ENCODE data around the gene SLC6A3. TPM values are rescaled to one million over a fixed set of nuclear protein-coding genes. Genes with fewer than 3 reads are reported as not detected.
A peak's percentile ranks its signal among the peaks of the same experiment; 100 is the strongest.

Gene SLC6A3
- total and polyA plus RNA-seq, 7 donors: under 0.01 to 0.01 TPM; not detected in 5

DNA sequence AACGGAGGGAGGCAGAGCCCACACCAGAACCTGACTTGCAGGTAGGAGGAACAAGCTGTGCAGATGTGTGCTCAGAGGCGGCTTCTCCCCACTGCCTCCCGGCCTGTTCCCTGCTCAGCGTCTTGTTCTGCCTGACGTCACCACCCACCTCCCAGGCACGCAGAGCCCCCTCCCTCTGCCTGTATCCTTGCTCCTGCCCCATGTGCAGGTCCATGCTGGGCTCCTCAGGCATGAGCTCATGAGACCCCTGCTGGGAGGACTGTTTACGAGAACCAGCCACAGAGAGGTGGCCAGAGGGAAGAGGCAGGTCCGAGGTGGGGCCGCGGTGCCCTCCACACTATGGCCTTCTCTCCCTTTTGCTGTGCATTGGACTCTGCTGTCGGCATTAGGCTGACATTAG is 45.5 kb downstream of the SLC6A3 start:
- Histone ChIP-seq H3K27ac (no peak overlapping the region), H3K36me3 (ENCODE audit: insufficient read depth in 1 of 2, low read depth in 1 of 2) (no peaks in the 10 kb centered on the region), H3K9me3 (no peaks in the 10 kb centered on the region), H3K4me1 (no peaks in the 10 kb centered on the region), H3K4me3 (no peak overlapping the region), H3K27me3 (ENCODE audit: insufficient read depth in 3 of 3, low read length in 2 of 3) (peaks cover 0 to 44% (median 2%) of the 10 kb centered on the region in 3 donors)
- peak in 1 of 2 donors; percentile 33 for DNase-seq
- TF ChIP-seq, protein P1, sequence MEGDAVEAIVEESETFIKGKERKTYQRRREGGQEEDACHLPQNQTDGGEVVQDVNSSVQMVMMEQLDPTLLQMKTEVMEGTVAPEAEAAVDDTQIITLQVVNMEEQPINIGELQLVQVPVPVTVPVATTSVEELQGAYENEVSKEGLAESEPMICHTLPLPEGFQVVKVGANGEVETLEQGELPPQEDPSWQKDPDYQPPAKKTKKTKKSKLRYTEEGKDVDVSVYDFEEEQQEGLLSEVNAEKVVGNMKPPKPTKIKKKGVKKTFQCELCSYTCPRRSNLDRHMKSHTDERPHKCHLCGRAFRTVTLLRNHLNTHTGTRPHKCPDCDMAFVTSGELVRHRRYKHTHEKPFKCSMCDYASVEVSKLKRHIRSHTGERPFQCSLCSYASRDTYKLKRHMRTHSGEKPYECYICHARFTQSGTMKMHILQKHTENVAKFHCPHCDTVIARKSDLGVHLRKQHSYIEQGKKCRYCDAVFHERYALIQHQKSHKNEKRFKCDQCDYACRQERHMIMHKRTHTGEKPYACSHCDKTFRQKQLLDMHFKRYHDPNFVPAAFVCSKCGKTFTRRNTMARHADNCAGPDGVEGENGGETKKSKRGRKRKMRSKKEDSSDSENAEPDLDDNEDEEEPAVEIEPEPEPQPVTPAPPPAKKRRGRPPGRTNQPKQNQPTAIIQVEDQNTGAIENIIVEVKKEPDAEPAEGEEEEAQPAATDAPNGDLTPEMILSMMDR (IDR thresholded peaks at IDR 0.05): no peak
- no peak for ATAC-seq
- WGBS, 3 donors: 70 to 74% (median 73%) methylated on average over 10 to 11 of the region's 11 CpGs
- intact Hi-C loops (cut with DNase I): no loop called here

DNA sequence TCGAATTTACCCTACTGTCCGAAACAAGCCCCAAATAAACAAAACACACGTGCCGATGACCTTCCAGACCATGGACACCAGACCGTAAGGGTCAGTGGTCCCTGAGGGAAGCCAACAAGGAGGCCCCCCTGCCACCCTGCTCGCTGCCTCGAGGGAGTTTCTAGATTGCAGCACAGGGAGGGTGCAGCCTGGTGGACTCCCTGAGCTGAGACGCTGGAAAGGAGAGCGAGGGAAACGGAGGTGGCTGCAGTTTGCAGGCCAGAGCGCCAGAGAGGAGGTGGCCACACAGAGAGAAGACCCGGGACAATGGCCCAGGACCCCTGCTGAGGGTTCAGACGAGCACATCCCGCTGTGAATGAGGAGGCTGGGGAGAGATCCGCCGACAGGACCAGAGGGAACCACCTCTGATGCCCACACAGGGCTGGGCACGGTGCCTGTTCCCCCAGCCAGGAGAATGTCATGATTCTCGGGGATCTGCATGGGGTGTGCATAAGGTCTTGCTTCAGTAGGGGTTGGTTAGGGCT is 48.9 kb downstream of the SLC6A3 start:
- H3K27ac ChIP-seq: no peak overlapping the region
- no peaks in the 10 kb centered on the region for H3K36me3 ChIP-seq (ENCODE audit: insufficient read depth in 1 of 2, low read depth in 1 of 2)
- peaks cover 3 to 65% (median 13%) of the 10 kb centered on the region in 3 donors for H3K27me3 ChIP-seq (ENCODE audit: insufficient read depth in 3 of 3, low read length in 2 of 3)
- WGBS, 3 donors: 53 to 57% (median 54%) methylated on average over 18 of the region's 18 CpGs
- DNase-seq (peak in 1 of 2 donors; percentile 14), ATAC-seq (no peak)
- intact Hi-C loops (cut with DNase I): no loop called here
- TF ChIP-seq, protein P1 (IDR thresholded peaks at IDR 0.05): no peak
- H3K4me1 ChIP-seq: no peaks in the 10 kb centered on the region
- H3K9me3 ChIP-seq: no peaks in the 10 kb centered on the region
- no peak overlapping the region for H3K4me3 ChIP-seq

DNA sequence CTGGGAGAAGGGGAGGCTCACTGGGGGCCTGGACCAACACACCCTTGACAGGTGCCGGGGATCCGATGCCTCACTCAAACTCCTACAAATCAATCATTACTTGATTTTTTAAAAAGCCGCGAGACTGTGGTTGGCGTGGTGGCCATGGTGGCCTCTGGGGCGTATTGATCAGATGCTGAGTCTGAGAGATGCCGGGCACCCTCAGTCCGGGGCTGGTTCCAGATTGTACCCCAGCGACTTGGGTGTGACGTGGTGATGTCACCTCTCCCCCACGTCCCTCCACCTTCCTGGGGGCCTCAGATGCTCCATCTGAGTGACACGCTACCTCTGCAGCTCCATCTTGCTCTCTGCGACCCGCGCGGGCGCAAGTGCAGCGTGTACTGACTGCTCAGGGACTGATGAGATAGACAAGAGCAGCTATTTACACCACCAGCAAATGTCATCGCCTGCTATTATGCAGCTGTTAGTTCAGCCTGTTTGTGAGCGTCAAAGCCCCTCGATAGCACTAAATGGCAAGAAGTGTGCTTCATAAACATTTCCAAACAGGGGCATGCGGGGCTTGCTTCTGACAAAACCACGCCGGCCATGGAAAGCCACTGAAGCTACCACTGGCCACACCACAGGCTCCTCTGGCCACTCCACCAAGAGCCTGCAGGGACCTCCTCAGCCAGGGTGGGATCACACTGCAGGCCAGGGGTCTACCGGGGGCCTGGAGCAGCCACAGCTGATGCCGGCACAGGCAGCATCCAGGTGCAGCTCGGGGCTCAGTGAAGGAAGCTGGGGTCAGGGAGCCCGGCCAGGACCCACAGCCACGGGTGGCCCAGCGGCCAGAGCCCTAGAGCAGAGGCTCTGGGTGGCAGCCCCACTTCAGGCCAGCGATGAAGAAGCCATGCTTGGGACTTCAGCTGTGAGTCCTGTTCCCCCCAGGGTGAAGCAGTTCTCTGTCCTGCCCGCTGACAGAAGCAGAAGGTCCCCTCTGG is 50.1 kb downstream of the SLC6A3 start:
- 67 to 73% (median 68%) methylated on average over 32 of the region's 32 CpGs for WGBS, 3 donors
- Histone ChIP-seq H3K9me3 (no peaks in the 10 kb centered on the region), H3K27ac (no peak overlapping the region), H3K36me3 (ENCODE audit: insufficient read depth in 1 of 2, low read depth in 1 of 2) (no peaks in the 10 kb centered on the region), H3K27me3 (ENCODE audit: insufficient read depth in 3 of 3, low read length in 2 of 3) (peaks cover 3 to 74% (median 14%) of the 10 kb centered on the region in 3 donors), H3K4me1 (no peaks in the 10 kb centered on the region), H3K4me3 (no peak overlapping the region)
- DNase-seq (peak in 1 of 2 donors; percentile 36), ATAC-seq (no peak)
- intact Hi-C loops (cut with DNase I): no loop called here
- TF ChIP-seq, protein P1 (IDR thresholded peaks at IDR 0.05): no peak

DNA sequence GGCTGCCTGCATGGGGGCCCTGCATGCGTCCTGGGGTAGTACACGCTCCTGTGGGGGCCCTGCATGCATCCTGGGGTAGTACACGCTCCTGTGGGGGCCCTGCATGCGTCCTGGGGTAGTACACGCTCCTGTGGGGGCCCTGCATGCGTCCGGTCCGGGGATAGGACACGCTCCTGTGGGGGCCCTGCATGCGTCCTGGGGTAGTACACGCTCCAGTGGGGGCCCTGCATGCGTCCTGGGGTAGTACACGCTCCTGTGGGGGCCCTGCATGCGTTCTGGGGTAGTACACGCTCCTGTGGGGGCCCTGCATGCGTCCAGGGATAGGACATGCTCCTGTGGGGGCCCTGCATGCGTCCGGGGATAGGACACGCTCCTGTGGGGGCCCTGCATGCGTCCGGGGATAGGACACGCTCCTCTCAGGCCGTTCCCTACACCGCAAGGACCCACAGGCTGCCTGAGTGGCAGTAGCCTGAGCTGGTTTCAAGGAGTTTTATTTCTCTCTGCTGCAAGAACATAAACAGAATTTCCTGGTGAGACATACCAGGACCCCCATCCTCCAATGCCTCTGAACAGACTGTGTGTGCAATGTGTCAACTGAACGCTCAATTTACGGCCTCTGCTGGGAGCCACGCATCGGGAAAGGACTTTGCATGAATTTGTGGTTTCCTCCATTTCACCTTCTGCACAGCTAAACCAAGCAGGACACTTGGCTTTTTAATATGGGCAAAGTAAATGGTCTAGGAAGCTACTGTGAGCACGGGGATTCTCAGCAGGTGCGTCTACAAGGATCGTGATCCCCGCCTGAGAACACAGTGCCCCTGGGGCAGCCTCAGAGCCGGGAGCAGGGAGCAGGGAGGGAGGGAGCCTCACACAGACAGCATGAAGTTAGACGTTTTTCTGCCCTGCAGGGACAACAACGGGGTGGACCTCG is 51.4 kb downstream of the SLC6A3 start:
- intact Hi-C loops (cut with DNase I): no loop called here
- ATAC-seq (no peak), DNase-seq (peak in 1 of 2 donors; percentile 19)
- Histone ChIP-seq H3K36me3 (ENCODE audit: insufficient read depth in 1 of 2, low read depth in 1 of 2) (no peaks in the 10 kb centered on the region), H3K27me3 (ENCODE audit: insufficient read depth in 3 of 3, low read length in 2 of 3) (peaks cover 3 to 75% (median 14%) of the 10 kb centered on the region in 3 donors), H3K4me1 (no peaks in the 10 kb centered on the region), H3K9me3 (no peaks in the 10 kb centered on the region), H3K4me3 (no peak overlapping the region), H3K27ac (no peak overlapping the region)
- 55 to 62% (median 60%) methylated on average over 26 to 36 of the region's 36 CpGs for WGBS, 3 donors
- TF ChIP-seq, protein P1 (IDR thresholded peaks at IDR 0.05): no peak
